ENCODE data around the gene GSE1.
A peak's percentile ranks its signal among the peaks of the same experiment; 100 is the strongest.

Gene GSE1

DNA sequence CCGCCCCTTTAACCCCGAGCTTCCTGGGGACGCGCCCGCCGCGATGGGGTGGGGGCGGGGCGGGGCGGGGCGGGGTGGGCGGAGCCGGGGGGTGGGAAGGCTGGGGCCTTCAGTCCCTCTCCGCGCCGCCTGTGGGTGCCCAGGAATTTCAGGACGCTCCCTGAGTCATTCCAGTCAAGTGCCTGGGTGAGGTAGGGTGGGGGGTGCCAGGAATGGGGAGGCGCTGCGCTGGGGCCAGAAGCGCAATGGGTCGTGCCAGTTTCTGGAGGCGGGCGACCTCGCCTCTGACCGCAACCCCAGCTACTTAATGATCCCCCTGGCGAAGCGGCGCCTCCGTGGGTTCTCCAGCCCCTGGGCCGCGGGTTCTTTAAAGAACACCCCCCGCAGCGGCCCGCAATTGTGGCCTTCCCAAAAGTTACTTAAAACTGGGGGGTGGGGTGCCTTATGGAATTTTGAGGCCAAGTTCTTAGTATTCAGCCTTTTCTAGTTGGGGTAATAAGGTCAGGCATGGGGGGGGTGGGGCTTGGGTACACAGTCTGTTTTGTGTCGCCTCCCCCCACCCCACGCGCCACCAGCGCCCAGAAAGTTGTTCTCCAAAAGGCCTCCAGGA is 826 bp upstream of the GSE1 start:
- DNase-seq, result peak; percentile 99
- in situ Hi-C loops (cut with HindIII; ENCODE audit: low pct_ligation_motif_present, low pct_unique_long_range_greater_than_20kb, low sequenced_read_pairs), result no loop called here

DNA sequence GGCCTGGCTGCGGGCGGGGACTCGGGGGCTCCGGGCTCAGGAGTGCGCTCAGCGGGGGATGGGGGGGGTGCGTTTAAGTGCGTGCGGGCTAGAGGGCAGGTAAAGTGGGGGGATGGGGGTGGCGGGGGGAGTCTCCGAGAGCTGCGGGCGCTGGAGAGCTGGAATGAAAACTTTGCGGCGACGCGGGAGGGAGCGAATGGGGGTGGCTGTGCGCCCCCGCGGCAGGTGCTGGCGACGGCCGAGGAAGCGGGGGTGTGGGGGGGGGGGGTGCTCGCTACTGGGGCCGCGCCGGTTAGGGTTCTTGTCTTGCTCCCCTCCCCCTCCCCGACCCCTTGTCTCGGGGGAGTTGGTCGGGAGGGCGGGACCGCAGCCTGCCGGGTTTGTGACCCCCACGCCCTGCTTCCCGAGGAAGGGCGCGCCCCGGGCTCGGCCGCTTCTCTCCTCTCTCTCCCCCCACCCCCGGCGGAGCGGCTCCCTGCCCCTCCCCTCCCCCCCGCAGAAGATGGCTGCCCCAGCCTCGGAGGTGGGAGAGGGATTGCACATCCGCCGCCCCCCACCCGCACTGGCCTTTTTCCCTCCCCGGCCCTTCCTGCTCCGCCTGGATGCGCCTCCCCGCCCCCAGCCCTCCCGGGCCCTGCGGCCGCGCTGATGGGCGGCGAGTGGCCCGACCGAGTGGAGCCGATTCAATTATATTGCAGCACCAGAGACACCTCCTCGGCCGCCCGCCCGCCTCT is 649 bp downstream of the GSE1 start:
- peak; percentile 81 for DNase-seq
- in situ Hi-C loops (cut with HindIII; ENCODE audit: low pct_ligation_motif_present, low pct_unique_long_range_greater_than_20kb, low sequenced_read_pairs), result no loop called here

DNA sequence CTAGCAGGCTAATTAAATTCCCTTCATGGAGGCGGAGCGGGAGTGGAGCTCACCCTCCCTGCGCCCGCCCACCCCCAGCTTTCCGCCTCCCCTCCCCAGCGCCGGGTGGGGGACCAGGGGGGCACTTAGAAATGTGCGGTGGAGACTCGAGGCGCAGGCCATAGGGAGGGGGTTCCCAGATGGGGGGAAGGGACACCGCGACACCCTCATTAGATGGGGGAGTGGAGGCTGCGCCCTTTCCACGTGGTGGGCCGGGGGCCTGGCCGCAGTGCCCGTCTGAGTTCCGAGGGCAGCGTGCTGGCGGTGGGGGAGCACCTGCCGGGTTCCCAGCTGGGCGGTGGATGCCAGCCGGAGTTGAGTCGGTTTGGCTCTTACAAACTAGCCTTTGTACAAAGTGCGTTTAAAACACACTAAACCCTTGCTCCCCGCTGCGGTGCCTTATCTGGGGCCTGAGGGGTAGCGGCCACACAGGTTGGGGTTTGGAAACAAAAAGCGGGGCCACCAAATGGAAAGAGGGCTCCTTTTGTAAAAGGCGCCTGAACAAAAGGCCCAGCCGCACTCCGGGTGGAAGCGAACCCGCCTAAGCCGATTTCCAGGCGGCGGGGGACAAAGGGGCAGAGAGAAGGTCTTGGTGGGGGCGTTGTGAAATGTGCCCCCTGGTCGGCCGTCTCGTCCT is 1.4 kb downstream of the GSE1 start:
- no peak for DNase-seq
- in situ Hi-C loops (cut with HindIII; ENCODE audit: low pct_ligation_motif_present, low pct_unique_long_range_greater_than_20kb, low sequenced_read_pairs), result no loop called here

DNA sequence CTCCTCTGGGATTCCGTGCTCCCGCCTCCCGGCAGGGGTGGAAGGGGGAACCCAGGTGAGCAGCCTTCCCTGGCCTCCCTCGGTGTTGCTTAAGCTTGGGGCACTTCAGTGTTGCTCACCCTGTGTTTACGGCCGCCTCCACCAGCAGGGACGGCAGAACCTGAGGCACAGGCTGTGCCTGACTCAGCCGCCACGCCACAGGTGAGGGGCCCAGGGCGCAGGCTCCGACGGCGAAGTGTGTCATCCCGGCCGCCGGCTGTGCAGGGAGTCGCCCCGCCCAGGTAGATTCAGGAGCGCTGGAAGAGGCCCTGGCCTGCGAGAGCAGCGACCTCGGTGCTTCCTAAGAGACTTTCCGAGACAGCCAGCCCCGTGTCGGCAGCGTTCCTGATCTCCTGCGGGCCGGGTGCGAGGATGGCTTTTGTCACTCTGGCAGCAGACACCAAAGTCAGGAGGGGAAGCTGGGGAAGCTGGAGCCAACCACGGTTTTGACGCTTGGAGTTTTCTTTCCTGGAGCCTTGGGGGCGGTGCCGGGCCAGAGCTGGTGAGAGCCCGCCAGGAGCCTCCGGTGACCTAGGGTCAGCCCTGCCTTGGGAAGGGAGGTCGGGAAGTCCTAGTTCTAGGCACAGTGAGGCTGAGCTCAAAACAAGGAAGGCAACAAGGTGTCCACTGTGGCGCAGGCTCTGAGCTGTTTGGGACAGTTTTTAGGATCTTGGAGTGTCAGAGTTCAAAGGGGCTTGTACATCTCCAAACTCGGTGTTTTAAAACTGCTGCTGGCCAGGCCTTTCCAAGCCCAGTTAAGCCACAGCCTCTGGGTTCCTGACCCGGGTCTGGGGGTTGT is 2.1 kb downstream of the GSE1 start:
- DNase-seq, result no peak
- in situ Hi-C loops (cut with HindIII; ENCODE audit: low pct_ligation_motif_present, low pct_unique_long_range_greater_than_20kb, low sequenced_read_pairs), result no loop called here

DNA sequence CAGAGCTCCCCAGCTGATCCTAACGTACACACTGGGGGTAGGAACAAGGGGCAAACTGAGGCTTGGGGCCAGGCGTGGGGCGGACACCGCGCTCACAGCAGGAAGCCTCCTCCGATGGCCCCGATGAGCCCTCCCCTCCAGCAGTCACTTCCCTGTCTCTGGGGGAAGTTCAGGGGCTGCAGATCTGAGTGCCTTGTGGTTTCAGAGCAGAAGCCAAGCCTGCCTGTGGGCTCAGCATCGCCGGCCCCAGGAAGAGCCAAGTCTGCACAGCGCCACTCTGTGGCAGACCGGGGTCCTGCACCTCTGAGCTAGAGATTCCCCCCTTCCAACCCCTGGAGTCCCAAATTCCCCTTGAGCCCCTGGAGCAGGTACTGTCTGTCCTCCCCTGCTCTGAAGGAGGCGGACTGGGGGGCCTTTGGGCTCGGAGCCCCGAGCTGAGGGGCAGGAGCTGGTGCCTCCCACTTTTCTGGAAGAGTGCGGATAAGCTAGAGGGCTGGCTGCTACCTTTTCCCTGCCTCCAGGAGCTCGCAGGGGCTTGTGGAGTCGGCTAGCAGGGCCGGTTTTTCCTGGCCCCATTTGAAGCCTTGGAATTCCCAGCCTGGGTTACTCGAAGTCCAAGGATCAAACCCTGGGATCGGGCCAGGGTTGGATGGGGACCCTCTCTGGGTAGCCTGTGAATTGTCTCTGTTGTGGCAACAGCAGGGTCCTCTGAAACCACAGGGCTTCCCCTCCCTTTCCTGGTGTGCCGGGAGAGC is 2.9 kb downstream of the GSE1 start:
- in situ Hi-C loops (cut with HindIII; ENCODE audit: low pct_ligation_motif_present, low pct_unique_long_range_greater_than_20kb, low sequenced_read_pairs), result no loop called here
- peak; percentile 80 for DNase-seq

DNA sequence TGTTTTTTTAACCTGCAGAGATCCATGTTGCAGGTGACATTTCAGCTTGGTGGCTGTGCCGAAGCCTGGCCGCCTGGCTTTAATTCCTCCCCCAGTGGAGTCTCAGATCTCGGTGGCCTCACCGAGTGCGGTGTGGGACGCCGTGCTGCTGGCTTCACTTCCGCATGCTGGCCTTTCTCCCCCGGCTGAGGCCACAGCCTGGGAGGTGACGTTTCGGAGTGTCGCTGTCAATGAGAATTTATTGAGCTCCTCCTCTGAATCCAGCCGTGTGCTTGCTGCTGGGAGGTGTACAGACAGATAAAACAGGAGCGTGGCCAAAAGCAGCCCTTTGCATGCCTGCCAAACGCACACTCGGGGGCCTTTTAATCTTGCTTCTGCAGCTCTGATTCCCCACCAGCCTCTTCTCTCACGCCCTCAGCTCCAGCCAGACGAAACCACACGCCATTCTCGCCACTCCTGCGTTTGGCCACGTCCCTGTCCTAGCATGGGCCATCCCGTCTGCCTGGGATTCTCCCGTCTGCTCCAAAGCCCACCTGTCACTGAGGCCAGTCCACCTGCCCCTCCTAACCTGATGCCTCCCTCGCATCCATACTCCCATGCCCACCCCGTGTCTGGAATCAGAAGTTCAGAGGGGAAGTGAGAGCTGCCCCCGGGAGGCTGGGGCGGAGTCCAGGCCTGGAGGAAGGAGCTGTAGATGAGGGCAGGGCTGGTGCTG is 3.6 kb downstream of the GSE1 start:
- DNase-seq, result no peak
- in situ Hi-C loops (cut with HindIII; ENCODE audit: low pct_ligation_motif_present, low pct_unique_long_range_greater_than_20kb, low sequenced_read_pairs), result no loop called here

DNA sequence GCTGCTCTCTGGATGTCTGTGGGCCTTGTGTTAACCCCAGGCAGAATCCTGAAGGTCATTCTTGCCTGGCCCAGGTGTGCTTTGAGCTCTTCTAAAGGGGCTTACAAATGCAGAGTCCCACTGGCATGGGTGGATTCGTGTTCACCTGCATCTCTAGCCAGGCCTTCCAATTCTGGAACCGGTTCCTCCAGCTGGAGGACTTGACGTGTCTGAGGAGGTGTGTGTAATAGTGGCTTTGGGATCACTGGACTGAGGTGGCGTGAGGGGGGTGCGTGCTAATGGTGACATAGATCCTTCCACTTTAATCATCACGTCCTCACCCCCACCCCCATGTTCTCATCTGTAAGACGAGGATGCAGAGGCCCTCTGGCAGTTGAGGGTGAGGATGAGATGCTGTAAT is 4.8 kb downstream of the GSE1 start:
- in situ Hi-C loops (cut with HindIII; ENCODE audit: low pct_ligation_motif_present, low pct_unique_long_range_greater_than_20kb, low sequenced_read_pairs), result no loop called here
- no peak for DNase-seq

DNA sequence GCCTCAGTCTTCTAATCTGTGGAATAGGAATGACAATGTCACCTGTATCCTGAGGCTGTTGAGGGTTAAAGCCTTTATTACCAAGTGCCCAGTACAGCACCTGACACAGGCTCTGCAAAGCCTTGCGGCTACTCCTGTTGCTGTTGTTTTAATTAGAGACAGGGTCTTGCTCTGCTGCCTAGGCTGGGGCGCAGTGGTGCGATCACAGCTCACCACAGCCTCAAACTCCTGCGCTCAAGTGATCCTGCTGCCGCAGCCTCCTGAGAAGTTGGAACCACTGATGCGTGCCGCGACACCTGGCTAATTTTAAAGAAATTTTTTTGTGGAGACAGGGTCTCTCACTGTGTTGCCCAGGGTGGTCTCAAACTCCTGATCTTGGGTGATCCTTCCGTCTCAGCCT is 5.4 kb downstream of the GSE1 start:
- in situ Hi-C loops (cut with HindIII; ENCODE audit: low pct_ligation_motif_present, low pct_unique_long_range_greater_than_20kb, low sequenced_read_pairs), result no loop called here

DNA sequence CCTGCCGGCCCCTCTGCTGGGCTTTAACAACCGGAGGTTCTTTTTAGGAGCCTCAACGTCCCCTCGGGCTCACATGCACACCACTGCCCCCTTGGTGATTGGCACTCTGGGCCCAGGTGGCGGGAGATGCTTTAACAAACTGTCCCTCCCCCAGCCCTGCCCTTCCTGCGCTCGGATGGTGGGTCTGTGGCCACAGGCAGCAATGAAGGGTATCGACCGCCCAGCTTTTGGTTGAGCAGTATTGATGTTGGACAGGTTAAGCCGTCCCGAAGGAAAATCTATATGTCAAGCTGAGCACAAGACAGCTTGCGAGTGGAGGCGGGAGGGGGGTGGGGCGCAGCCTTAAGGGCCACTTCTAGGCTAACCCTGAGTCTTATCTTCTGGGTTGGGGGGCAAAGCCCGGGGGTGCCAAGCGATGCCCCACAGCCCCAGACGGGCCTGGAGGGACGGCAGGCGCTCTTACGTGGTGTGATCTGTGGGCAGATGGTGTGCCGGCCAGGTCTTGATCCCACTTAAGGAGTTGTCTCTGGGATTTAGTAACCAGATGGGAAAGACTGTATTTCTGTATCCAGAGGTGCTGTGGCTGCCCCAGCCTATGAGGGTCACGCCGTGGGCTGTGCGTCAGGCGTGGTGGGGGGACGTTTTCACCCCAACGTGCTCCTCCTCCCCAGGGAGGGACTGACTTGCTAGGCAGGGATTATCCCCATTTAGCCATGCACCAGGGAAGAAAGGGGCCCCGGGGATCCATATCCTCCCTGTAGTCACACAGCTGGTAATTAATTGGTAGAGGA is 6.2 kb downstream of the GSE1 start:
- in situ Hi-C loops (cut with HindIII; ENCODE audit: low pct_ligation_motif_present, low pct_unique_long_range_greater_than_20kb, low sequenced_read_pairs), result no loop called here
- DNase-seq, result no peak

More for the DNA sequence above, 5.4 kb downstream of the GSE1 start:
- no peak for DNase-seq

DNA sequence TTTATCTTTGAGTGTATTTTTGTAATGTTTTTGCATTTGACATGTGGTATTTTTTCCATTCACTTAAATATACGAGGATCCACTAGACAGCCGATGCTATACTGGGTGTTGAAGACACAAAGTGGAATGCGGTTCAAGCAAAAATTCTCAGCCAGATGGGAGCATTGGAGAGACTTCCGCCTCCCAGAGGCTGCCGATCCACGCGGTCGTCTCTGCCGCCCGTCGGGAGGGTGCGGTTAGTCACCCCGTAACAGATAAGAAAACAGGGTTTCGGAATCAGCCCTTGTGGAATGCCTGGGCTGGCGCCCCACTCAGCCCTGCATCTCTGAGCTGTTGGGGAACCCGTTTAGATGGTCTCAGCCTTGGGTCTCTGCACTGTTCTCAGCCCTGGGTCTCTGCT is 7.3 kb downstream of the GSE1 start:
- in situ Hi-C loops (cut with HindIII; ENCODE audit: low pct_ligation_motif_present, low pct_unique_long_range_greater_than_20kb, low sequenced_read_pairs), result no loop called here
- DNase-seq, result no peak

DNA sequence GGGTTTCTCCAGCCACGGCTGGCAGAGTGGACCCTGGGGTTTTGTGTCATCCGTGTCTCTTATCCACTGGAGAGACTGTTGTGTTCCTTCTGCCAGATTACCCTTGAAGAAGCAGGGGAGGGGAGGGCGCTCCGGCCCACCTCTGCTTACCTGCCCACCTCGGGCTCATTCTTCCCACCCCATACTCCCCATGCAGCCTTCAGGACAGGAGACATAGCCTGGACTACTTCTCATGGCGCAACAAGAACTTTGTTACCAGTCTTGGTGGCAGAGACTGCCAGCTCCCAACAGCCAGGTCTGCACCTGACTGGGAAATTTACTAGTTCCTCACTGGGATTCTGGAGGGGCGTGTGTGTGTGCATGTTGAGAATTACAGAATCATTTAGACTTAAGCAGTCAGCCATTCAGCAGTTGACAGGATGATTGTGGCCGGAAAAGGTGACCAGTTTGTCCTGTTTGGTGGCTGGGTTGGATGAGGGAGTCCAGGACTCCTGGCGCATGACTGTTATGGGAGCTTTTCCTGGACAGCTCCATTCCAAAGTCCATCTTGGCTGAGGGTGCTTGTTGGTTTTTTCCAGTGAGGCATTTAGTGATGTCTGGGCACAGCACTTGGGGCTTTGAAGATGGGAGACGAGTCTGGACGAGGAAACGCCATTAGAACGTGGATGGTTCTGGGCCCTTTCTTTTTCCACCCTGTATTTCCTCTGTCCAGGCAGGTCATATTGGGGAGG is 8.7 kb downstream of the GSE1 start:
- in situ Hi-C loops (cut with HindIII; ENCODE audit: low pct_ligation_motif_present, low pct_unique_long_range_greater_than_20kb, low sequenced_read_pairs), result no loop called here
- DNase-seq, result no peak

DNA sequence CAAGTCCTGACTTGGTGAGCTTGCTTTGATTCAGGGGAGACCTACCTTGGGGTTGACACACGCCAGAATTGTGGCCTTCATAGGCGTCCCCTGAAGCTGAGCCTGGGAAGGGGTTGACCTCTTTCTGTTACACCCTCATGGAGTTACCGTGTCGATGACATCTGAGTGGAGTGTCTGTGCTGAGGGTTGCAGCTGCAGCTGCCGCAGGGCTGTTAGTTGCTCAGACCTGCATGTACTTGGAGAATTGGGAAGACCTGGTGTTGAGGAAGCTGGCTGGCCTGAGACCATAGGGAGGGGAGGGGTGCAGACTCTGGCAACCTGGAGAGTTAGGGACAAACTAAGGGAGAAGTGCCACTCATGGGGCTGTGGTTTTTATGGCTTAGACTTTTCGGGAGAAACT is 9.6 kb downstream of the GSE1 start:
- no peak for DNase-seq
- in situ Hi-C loops (cut with HindIII; ENCODE audit: low pct_ligation_motif_present, low pct_unique_long_range_greater_than_20kb, low sequenced_read_pairs), result no loop called here

DNA sequence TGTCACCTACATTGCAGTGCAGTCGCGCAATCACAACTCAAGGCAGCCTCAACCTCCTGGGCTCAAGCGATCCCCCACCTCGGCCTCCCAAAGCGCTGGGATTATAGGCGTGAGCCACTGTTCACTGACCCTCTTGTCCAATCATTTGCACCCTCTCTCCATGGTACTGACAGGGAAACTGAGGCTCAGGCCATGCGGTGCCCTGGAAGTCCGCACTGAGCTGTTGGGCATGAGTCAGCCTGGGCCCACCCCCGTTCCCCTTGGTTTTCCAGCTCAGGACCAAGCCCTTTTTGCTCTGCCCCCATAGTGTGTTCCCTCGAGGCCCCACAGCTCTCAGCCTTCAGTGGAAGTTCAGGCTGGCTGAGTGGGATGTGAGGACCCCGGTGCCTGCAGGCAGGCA is 10.1 kb downstream of the GSE1 start:
- in situ Hi-C loops (cut with HindIII; ENCODE audit: low pct_ligation_motif_present, low pct_unique_long_range_greater_than_20kb, low sequenced_read_pairs), result no loop called here
- no peak for DNase-seq

DNA sequence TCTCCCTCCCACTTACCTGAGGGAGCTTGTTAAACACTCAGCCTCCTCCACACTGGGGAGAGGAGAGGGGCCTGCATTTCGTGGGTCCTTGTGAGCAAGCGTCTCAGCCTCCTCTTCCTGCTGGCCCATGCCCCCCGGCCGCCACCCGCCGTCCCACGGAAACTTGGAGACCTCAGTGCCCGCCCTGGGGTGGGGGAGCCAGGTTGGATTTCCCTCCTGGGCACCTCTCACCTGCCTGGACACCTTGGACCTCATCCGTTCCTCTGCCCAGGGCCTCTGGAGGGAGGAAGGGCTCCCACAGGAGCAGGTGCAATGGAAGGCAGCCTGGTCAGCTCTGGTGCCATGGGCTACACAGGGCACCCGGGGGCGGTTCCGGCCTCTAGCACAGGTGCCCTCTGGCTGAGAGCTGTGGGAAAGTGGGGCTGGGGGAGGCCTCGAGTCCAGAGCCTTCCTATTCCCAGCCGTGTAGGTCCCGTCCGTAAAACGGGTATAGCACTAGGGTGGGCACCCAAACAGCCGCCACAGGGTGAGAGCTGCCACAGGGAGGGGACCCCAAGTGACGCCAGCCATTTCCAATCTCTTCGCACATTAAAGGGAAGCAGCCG is 11.0 kb downstream of the GSE1 start:
- in situ Hi-C loops (cut with HindIII; ENCODE audit: low pct_ligation_motif_present, low pct_unique_long_range_greater_than_20kb, low sequenced_read_pairs), result no loop called here
- no peak for DNase-seq

DNA sequence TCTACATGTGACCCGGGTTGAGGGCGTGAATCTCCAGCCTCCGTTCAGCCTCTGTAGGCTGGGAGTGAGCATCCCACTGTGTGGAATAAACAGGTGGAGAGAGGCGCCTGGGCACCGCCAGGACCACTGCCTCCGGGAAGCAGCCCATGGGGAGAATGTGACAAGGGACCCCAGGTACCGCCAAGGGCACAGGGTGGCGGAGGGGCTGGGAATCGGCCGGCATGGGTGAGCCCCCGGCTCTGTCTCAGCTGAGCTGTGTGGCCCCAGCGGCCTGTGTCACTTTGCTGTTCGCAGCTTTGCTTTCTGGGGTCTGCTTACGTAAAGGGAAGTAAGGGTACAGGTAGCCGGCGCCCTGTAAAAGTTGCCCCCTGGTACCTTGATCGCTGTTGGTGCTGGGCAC is 11.5 kb downstream of the GSE1 start:
- in situ Hi-C loops (cut with HindIII; ENCODE audit: low pct_ligation_motif_present, low pct_unique_long_range_greater_than_20kb, low sequenced_read_pairs), result no loop called here
- DNase-seq, result no peak

DNA sequence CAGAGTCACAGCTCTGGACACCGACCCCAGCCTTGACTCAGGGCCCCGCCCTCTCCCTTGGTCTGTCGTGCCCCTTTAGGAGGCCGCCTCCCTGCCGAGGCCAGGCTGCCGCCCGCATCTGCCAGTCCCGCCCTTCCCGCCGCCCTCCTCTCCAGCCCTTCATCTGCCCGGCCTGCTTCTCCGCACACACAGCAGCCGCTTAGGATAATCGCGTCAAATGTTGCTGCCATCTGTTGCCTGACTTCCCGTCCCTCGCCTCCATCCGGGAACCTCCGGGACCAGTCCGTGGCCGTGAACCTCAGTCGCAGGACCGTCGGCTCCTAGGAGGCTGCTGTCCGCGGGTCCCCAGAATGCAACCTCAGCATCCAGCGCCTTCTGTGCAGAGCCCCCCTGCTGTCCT is 11.9 kb downstream of the GSE1 start:
- in situ Hi-C loops (cut with HindIII; ENCODE audit: low pct_ligation_motif_present, low pct_unique_long_range_greater_than_20kb, low sequenced_read_pairs), result no loop called here
- DNase-seq, result no peak

Data from ACHN (cell line).